Skeletal muscle satellite cell (primary cell): Measurements from ENCODE around the gene ZNF132.
A peak's percentile ranks its signal among the peaks of the same experiment; 100 is the strongest.
"Not testable (repeated sequence)": the region's sequence is repeated elsewhere in the genome, so short reads cannot be mapped to it uniquely, and the experiment has no call there.

Source experiments
- H3K27me3 ChIP-seq: 2 replicates; pipeline ENCODE4 v1.7.0; 2013; ENCODE audit warnings: low read length; ENCODE audit not compliant: control insufficient read depth, insufficient read depth
- H3K36me3 ChIP-seq: 2 replicates; pipeline ENCODE4 v1.7.0; 2013; ENCODE audit warnings: mild to moderate bottlenecking, control low read depth, low read length; ENCODE audit not compliant: insufficient read depth
- H3K4me1 ChIP-seq: 2 replicates; pipeline ENCODE4 v1.7.0; 2013; ENCODE audit warnings: low read length; ENCODE audit not compliant: control insufficient read depth, insufficient read depth
- H3K4me2 ChIP-seq: 2 replicates; pipeline ENCODE4 v1.7.0; 2013; ENCODE audit warnings: mild to moderate bottlenecking, low read length
- H3K4me3 ChIP-seq: 2 replicates; pipeline ENCODE4 v1.7.0; 2013; ENCODE audit warnings: low read length
- H3K9ac ChIP-seq: 2 replicates; pipeline ENCODE4 v1.7.0; 2013; ENCODE audit warnings: mild to moderate bottlenecking, low read depth, low read length, moderate library complexity
- H3K9me3 ChIP-seq: replicated peaks from 2 replicates; pipeline ENCODE4 v1.7.0; 2013; ENCODE audit warnings: mild to moderate bottlenecking, control low read depth, low read length

Gene ZNF132

GRCh38 chr19:58475714-58476497, 36.0 kb upstream of the ZNF132 start, which contains the start of gene ZNF446:
Gene ZNF446 (plus strand): TSS chr19:58476352. CDS start chr19:58477219, 867 bp downstream.
- peak within 1 kb of the TSS; percentile 81 for H3K9ac ChIP-seq
- no peaks in the 10 kb centered on the region for H3K9me3 ChIP-seq
- peaks cover 19% of the 10 kb centered on the region for H3K4me1 ChIP-seq
- H3K27me3 ChIP-seq, result no peaks in the 10 kb centered on the region
- H3K4me2 ChIP-seq, result peak within 1 kb of the TSS; percentile 90
- H3K36me3 ChIP-seq, result peaks cover 31% of the 10 kb centered on the region
- H3K4me3 ChIP-seq, result peak within 1 kb of the TSS; percentile 78

- Histone ChIP-seq H3K36me3 (peaks cover 28% of the 10 kb centered on the region), H3K27me3 (no peaks in the 10 kb centered on the region), H3K9ac (peak overlapping the region; percentile 81), H3K9me3 (no peaks in the 10 kb centered on the region), H3K4me2 (peak overlapping the region; percentile 90), H3K4me3 (peak overlapping the region; percentile 78), H3K4me1 (peaks cover 19% of the 10 kb centered on the region)
These were observed 35.2 kb upstream of the ZNF132 start for GRCh38 chr19:58474997-58475713.

GRCh38 chr19:58474291-58474996, 34.5 kb upstream of the ZNF132 start:
- no peak overlapping the region for H3K4me3 ChIP-seq
- H3K4me1 ChIP-seq, result peaks cover 19% of the 10 kb centered on the region
- H3K9ac ChIP-seq, result no peak overlapping the region
- H3K36me3 ChIP-seq, result peaks cover 31% of the 10 kb centered on the region
- H3K27me3 ChIP-seq, result no peaks in the 10 kb centered on the region
- no peaks in the 10 kb centered on the region for H3K9me3 ChIP-seq
- peak overlapping the region; percentile 90 for H3K4me2 ChIP-seq

GRCh38 chr19:58473775-58474174, 33.8 kb upstream of the ZNF132 start:
- Histone ChIP-seq H3K4me1 (peaks cover 19% of the 10 kb centered on the region), H3K36me3 (peaks cover 32% of the 10 kb centered on the region), H3K4me3 (no peak overlapping the region)

GRCh38 chr19:58471736-58472135, 31.8 kb upstream of the ZNF132 start:
- no peak overlapping the region for H3K4me3 ChIP-seq
- H3K4me1 ChIP-seq, result peaks cover 22% of the 10 kb centered on the region
- H3K9ac ChIP-seq, result no peak overlapping the region
- H3K27me3 ChIP-seq, result no peaks in the 10 kb centered on the region
- no peaks in the 10 kb centered on the region for H3K9me3 ChIP-seq
- peaks cover 29% of the 10 kb centered on the region for H3K36me3 ChIP-seq
- H3K4me2 ChIP-seq, result no peak overlapping the region

More at GRCh38 chr19:58473775-58474174, 33.8 kb upstream of the ZNF132 start:
- Histone ChIP-seq H3K9ac (no peak overlapping the region), H3K4me2 (no peak overlapping the region), H3K27me3 (no peaks in the 10 kb centered on the region), H3K9me3 (no peaks in the 10 kb centered on the region)

GRCh38 chr19:58470837-58471543, 31.0 kb upstream of the ZNF132 start:
- H3K9me3 ChIP-seq, H3K4me2 ChIP-seq, H3K4me3 ChIP-seq, H3K9ac ChIP-seq, H3K27me3 ChIP-seq: not testable (repeated sequence)
- Histone ChIP-seq H3K36me3 (peaks cover 29% of the 10 kb centered on the region), H3K4me1 (peaks cover 22% of the 10 kb centered on the region)

- Histone ChIP-seq H3K27me3 (no peaks in the 10 kb centered on the region), H3K36me3 (peaks cover 29% of the 10 kb centered on the region), H3K4me3 (no peak overlapping the region), H3K9ac (no peak overlapping the region), H3K4me1 (peaks cover 13% of the 10 kb centered on the region), H3K9me3 (no peaks in the 10 kb centered on the region), H3K4me2 (no peak overlapping the region)
These were observed 29.5 kb upstream of the ZNF132 start for GRCh38 chr19:58469241-58470013.

GRCh38 chr19:58468216-58468839, 28.4 kb upstream of the ZNF132 start:
- Histone ChIP-seq H3K9ac (peak overlapping the region; percentile 36), H3K36me3 (peaks cover 25% of the 10 kb centered on the region), H3K4me3 (peak overlapping the region; percentile 61), H3K4me2 (peak overlapping the region; percentile 85), H3K9me3 (no peaks in the 10 kb centered on the region), H3K4me1 (peaks cover 13% of the 10 kb centered on the region), H3K27me3 (no peaks in the 10 kb centered on the region)

- Histone ChIP-seq H3K4me1 (peaks cover 13% of the 10 kb centered on the region), H3K9ac (peak within 1 kb of the TSS; percentile 95), H3K9me3 (no peaks in the 10 kb centered on the region), H3K4me3 (peak within 1 kb of the TSS; percentile 100), H3K36me3 (peaks cover 11% of the 10 kb centered on the region), H3K27me3 (no peaks in the 10 kb centered on the region), H3K4me2 (peak within 1 kb of the TSS; percentile 100)
These were observed 27.0 kb upstream of the ZNF132 start, which contains the start of gene ZNF324 for GRCh38 chr19:58466760-58467589. Gene ZNF324 (plus strand): TSS chr19:58467080. CDS start chr19:58469186, 2,106 bp downstream.
